Activated CD8-positive, alpha-beta memory T cell treated with anti-CD3 and anti-CD28 coated beads, Interleukin-2, amount 50 U/mL, for 4 hours (primary cell): Measurements from ENCODE around the gene SPHK1.

ENCODE experiments used
- DNase-seq: peaks from one replicate; pipeline ENCODE4 v3.0.0-alpha.2; 2020

SPHK1 gene

GRCh38 chr17:76435751-76436150 is 51.3 kb downstream of the SPHK1 start:
- DNase-seq, result no peak
